Measurements from ENCODE around the gene CD86.
A peak's percentile ranks its signal among the peaks of the same experiment; 100 is the strongest.

DNA sequence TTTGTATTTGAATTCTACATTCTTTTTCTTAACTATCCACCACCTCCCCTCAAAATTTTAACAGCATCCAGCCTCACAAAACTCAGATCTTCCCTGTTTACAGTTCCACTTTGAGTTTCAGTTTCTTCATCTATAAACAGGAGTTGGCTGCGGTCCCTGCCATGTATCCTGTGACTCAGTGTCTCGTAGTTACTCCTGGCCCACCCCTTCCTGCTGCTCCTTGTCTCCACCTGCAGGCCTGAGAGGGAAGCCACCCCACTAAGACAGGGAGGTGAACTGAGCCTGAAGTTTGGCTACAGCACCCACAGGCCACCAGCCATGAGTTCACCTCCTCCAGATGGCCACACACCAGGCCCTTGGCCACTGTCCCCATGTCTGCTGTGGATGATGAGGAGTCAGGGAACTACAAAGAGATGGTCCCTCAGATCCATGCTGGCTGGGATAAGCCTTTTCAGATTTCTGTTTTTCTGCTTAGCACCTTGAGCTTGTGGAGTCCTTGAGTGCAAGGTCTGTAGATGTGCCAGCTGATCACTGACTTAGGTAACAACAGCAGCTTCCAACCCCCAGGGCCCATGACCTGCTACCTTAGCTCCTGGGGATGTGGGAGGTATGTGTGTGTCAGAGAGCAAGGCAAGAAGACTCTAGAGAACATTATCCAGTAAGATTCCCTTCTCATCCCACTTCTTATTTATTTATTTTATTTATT lies 37.5 kb downstream of the CD86 start:
- TF ChIP-seq POLR2A (IDR thresholded peaks at IDR 0.05), result no peak
- TF ChIP-seq, protein P1, sequence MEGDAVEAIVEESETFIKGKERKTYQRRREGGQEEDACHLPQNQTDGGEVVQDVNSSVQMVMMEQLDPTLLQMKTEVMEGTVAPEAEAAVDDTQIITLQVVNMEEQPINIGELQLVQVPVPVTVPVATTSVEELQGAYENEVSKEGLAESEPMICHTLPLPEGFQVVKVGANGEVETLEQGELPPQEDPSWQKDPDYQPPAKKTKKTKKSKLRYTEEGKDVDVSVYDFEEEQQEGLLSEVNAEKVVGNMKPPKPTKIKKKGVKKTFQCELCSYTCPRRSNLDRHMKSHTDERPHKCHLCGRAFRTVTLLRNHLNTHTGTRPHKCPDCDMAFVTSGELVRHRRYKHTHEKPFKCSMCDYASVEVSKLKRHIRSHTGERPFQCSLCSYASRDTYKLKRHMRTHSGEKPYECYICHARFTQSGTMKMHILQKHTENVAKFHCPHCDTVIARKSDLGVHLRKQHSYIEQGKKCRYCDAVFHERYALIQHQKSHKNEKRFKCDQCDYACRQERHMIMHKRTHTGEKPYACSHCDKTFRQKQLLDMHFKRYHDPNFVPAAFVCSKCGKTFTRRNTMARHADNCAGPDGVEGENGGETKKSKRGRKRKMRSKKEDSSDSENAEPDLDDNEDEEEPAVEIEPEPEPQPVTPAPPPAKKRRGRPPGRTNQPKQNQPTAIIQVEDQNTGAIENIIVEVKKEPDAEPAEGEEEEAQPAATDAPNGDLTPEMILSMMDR (IDR thresholded peaks at IDR 0.05), result peak; percentile 14 to 34 (median 14)

All from right lobe of liver (tissue), 4 donors.